Inflammatory macrophage (primary cell): ENCODE results near the gene GDPGP1.
"Not testable (repeated sequence)": the region's sequence is repeated elsewhere in the genome, so short reads cannot be mapped to it uniquely, and the experiment has no call there.

Experiments used
- DNase-seq, 2 donors: peaks; one replicate each; pipeline ENCODE4 v3.0.0-alpha.2; 2020 to 2022

GDPGP1 gene

GRCh38 chr15:90261811-90262210, 27.8 kb downstream of the GDPGP1 start:
- no peak for DNase-seq

GRCh38 chr15:90262426-90262825, 28.4 kb downstream of the GDPGP1 start:
- DNase-seq: no peak

GRCh38 chr15:90264671-90265070, 30.7 kb downstream of the GDPGP1 start:
- DNase-seq: peak; percentile 63 to 70

GRCh38 chr15:90265271-90266060, 31.5 kb downstream of the GDPGP1 start, which contains the start of gene NGRN:
NGRN (plus strand) TSS chr15:90265672; CDS start chr15:90265713, 41 bp downstream.
- peak; percentile 93 for DNase-seq

- DNase-seq: peak; percentile 18 to 29
Observed at GRCh38 chr15:90266061-90266431, 32.0 kb downstream of the GDPGP1 start.

GRCh38 chr15:90266485-90266884, 32.5 kb downstream of the GDPGP1 start:
- DNase-seq: no peak

GRCh38 chr15:90268415-90268814, 34.4 kb downstream of the GDPGP1 start:
- DNase-seq: no peak

- DNase-seq: no peak
Observed at GRCh38 chr15:90270502-90271150, 36.6 kb downstream of the GDPGP1 start.

- no peak for DNase-seq
Observed at GRCh38 chr15:90271459-90272166, 37.6 kb downstream of the GDPGP1 start.

- not testable (repeated sequence) for DNase-seq
Observed at GRCh38 chr15:90278467-90278866, 44.5 kb downstream of the GDPGP1 start.

GRCh38 chr15:90280743-90281142, 46.7 kb downstream of the GDPGP1 start:
- not testable (repeated sequence) for DNase-seq

- peak; percentile 33 to 54 for DNase-seq
Observed at GRCh38 chr15:90281637-90282036, 47.6 kb downstream of the GDPGP1 start.

- peak; percentile 21 to 25 for DNase-seq
Observed at GRCh38 chr15:90286678-90287077, 52.7 kb downstream of the GDPGP1 start.

GRCh38 chr15:90287101-90287500, 53.1 kb downstream of the GDPGP1 start:
- no peak for DNase-seq

GRCh38 chr15:90287946-90288345, 53.9 kb downstream of the GDPGP1 start:
- DNase-seq: no peak

- DNase-seq: no peak
Observed at GRCh38 chr15:90291679-90292356, 57.8 kb downstream of the GDPGP1 start.

- peak; percentile 58 to 61 for DNase-seq
Observed at GRCh38 chr15:90293040-90293810, 59.2 kb downstream of the GDPGP1 start.

GRCh38 chr15:90294159-90294558, 60.1 kb downstream of the GDPGP1 start:
- no peak for DNase-seq

- no peak for DNase-seq
Observed at GRCh38 chr15:90294601-90295269, 60.7 kb downstream of the GDPGP1 start.

- no peak for DNase-seq
Observed at GRCh38 chr15:90295270-90295648, 61.2 kb downstream of the GDPGP1 start.
